ENCODE data around the gene AK8. TPM values are rescaled to one million over a fixed set of nuclear protein-coding genes. Genes with fewer than 3 reads are reported as not detected.
"Not testable (repeated sequence)": the region's sequence is repeated elsewhere in the genome, so short reads cannot be mapped to it uniquely, and the experiment has no call there.

AK8 gene
- total RNA-seq, 1 experiment from 2014 or later, result 0.88 TPM

GRCh38 chr9:132773093-132773492 lies 105.0 kb downstream of the AK8 start:
- ChIA-PET POLR2A (no interaction called here), CTCF (no interaction called here)
- no peak for DNase-seq
- Histone ChIP-seq H3K4me3 (ENCODE audit: low read depth, low read length) (no peak overlapping the region), H3K27me3 (replicated peaks; ENCODE audit: control insufficient read depth, insufficient read depth, low read length) (no peaks in the 10 kb centered on the region), H3K9me3 (no peaks in the 10 kb centered on the region), H3K36me3 (ENCODE audit: control insufficient read depth, insufficient read depth, low read length) (no peaks in the 10 kb centered on the region), H3K4me1 (no peaks in the 10 kb centered on the region)
- TF ChIP-seq CTCF (IDR thresholded peaks at IDR 0.05; ENCODE audit: insufficient read depth in 1 of 2, low read depth in 1 of 2, low read length in 1 of 2, severe bottlenecking in 1 of 2, unreplicated experiment in 1 of 2), result no peak
- BruUV-seq (replicated peaks), result no TSS peak
- peaks cover 6% of the 10 kb centered on the region for H3K36me3 Mint-ChIP-seq (ENCODE audit: insufficient read depth, unreplicated experiment)
- H3K9me3 Mint-ChIP-seq (ENCODE audit: unreplicated experiment), result no peaks in the 10 kb centered on the region
- no peaks in the 10 kb centered on the region for H3K27me3 Mint-ChIP-seq (ENCODE audit: insufficient read depth, unreplicated experiment)
- no peak overlapping the region for H3K27ac Mint-ChIP-seq (ENCODE audit: unreplicated experiment)
- intact Hi-C loops (cut with micrococcal nuclease; ENCODE audit: unreplicated experiment), result no loop called here
- H3K4me3 Mint-ChIP-seq (ENCODE audit: unreplicated experiment), result no peak overlapping the region
- H3K4me1 Mint-ChIP-seq (ENCODE audit: low read depth, unreplicated experiment), result no peaks in the 10 kb centered on the region

DNA sequence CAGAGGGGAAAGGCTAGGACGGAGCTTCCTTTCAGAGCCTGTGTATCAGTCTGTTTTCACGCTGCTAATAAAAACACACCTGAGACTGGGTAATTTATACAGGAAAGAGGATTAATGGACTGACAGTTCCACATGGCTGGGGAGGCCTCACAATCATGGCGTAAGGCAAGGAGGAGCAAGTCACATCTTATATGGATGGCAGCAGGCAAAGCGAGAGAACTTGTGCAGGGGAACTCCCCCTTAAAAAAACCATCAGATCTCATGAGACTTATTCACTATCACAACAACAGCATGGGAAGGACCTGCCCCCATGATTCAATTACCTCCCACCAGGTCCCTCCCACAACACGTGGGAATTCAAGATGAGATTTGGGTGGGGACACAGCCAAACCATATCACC lies 106.3 kb downstream of the AK8 start:
- H3K4me1 Mint-ChIP-seq (ENCODE audit: low read depth, unreplicated experiment); CTCF ChIA-PET; BruUV-seq (replicated peaks); POLR2A ChIA-PET; H3K4me1 ChIP-seq; H3K9me3 ChIP-seq; H3K4me3 Mint-ChIP-seq (ENCODE audit: unreplicated experiment); H3K27ac Mint-ChIP-seq (ENCODE audit: unreplicated experiment); H3K27me3 Mint-ChIP-seq (ENCODE audit: insufficient read depth, unreplicated experiment); H3K4me3 ChIP-seq (ENCODE audit: low read depth, low read length); intact Hi-C loops (cut with micrococcal nuclease; ENCODE audit: unreplicated experiment); H3K36me3 ChIP-seq (ENCODE audit: control insufficient read depth, insufficient read depth, low read length); DNase-seq; H3K9me3 Mint-ChIP-seq (ENCODE audit: unreplicated experiment); H3K27me3 ChIP-seq (replicated peaks; ENCODE audit: control insufficient read depth, insufficient read depth, low read length); H3K36me3 Mint-ChIP-seq (ENCODE audit: insufficient read depth, unreplicated experiment): not testable (repeated sequence)

- Mint-ChIP-seq H3K9me3 (ENCODE audit: unreplicated experiment) (no peaks in the 10 kb centered on the region), H3K27ac (ENCODE audit: unreplicated experiment) (no peak overlapping the region), H3K4me3 (ENCODE audit: unreplicated experiment) (no peak overlapping the region), H3K36me3 (ENCODE audit: insufficient read depth, unreplicated experiment) (peaks cover 6% of the 10 kb centered on the region), H3K27me3 (ENCODE audit: insufficient read depth, unreplicated experiment) (peaks cover 4% of the 10 kb centered on the region), H3K4me1 (ENCODE audit: low read depth, unreplicated experiment) (no peaks in the 10 kb centered on the region)
- no peaks in the 10 kb centered on the region for H3K9me3 ChIP-seq
- H3K36me3 ChIP-seq (ENCODE audit: control insufficient read depth, insufficient read depth, low read length), result no peaks in the 10 kb centered on the region
- no TSS peak for BruUV-seq (replicated peaks)
- TF ChIP-seq CTCF (IDR thresholded peaks at IDR 0.05; ENCODE audit: insufficient read depth in 1 of 2, low read depth in 1 of 2, low read length in 1 of 2, severe bottlenecking in 1 of 2, unreplicated experiment in 1 of 2), result no peak
- no peaks in the 10 kb centered on the region for H3K27me3 ChIP-seq (replicated peaks; ENCODE audit: control insufficient read depth, insufficient read depth, low read length)
- intact Hi-C loops (cut with micrococcal nuclease; ENCODE audit: unreplicated experiment), result no loop called here
- DNase-seq, result no peak
- POLR2A ChIA-PET, result no interaction called here
- no peaks in the 10 kb centered on the region for H3K4me1 ChIP-seq
- no peak overlapping the region for H3K4me3 ChIP-seq (ENCODE audit: low read depth, low read length)
- CTCF ChIA-PET, result no interaction called here
These were observed 107.2 kb downstream of the AK8 start for GRCh38 chr9:132770770-132771310.

All from Caco-2 (cell line).